Activated T-helper 17 cell treated with anti-CD3 and anti-CD28 coated beads, Interleukin-2, amount 50 U/mL, for 72 hours (primary cell): ENCODE data around the gene VMO1. TPM values are rescaled to one million over a fixed set of nuclear protein-coding genes. Genes with fewer than 3 reads are reported as not detected.
A peak's percentile ranks its signal among the peaks of the same experiment; 100 is the strongest.

Experiments used
- ATAC-seq: fragments of 150-1000 bp; cut with Tn5 transposase; replicated peaks from 2 replicates; pipeline ENCODE4 v1.10.0; 2021; ENCODE audit warnings: mild to moderate bottlenecking, moderate library complexity
- H3K27ac Mint-ChIP-seq: one replicate; pipeline ENCODE4 v1.8.0; 2022; ENCODE audit warnings: mixed read lengths
- H3K27me3 Mint-ChIP-seq: one replicate; pipeline ENCODE4 v1.8.0; 2022; ENCODE audit warnings: mixed read lengths
- H3K36me3 Mint-ChIP-seq: one replicate; pipeline ENCODE4 v1.8.0; 2022; ENCODE audit warnings: low read depth, mild to moderate bottlenecking, mixed read lengths
- H3K4me1 Mint-ChIP-seq: one replicate; pipeline ENCODE4 v1.8.0; 2022; ENCODE audit warnings: mixed read lengths
- H3K4me3 Mint-ChIP-seq: one replicate; pipeline ENCODE4 v1.8.0; 2022; ENCODE audit warnings: mild to moderate bottlenecking, mixed read lengths
- H3K9me3 Mint-ChIP-seq: one replicate; pipeline ENCODE4 v1.8.0; 2022; ENCODE audit warnings: mixed read lengths
- total RNA-seq, 2 donors: library from RNA; stranded (reverse); gene quantifications; one replicate each; pipeline ENCODE4 v1.2.3, GENCODE V29; 2022

VMO1 gene
- total RNA-seq, 2 donors from 2014 or later: not detected

DNA sequence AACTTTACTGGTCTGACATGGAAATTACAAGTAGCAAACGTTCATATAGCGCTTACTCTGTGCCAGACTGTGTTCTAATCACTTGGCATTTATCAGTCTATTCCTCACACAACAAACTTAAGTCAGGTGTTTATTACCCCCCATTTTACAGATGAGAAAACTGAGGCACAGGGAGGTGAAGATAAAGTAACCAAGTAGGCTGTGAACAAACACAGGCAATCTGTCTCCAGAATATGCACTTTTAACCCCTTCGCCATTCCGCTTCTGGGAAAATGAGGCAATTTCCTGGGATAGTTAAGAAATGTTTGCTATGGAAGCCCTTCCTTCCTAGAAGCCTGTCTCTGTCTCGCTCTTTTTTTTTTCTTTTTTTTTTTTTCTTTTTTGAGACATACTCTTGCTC is 34.2 kb downstream of the VMO1 start:
- Mint-ChIP-seq H3K36me3 (no peaks in the 10 kb centered on the region), H3K27me3 (peaks cover 18% of the 10 kb centered on the region), H3K9me3 (no peaks in the 10 kb centered on the region), H3K4me1 (peaks cover 6% of the 10 kb centered on the region), H3K27ac (no peak overlapping the region), H3K4me3 (no peak overlapping the region)
- ATAC-seq: no peak

DNA sequence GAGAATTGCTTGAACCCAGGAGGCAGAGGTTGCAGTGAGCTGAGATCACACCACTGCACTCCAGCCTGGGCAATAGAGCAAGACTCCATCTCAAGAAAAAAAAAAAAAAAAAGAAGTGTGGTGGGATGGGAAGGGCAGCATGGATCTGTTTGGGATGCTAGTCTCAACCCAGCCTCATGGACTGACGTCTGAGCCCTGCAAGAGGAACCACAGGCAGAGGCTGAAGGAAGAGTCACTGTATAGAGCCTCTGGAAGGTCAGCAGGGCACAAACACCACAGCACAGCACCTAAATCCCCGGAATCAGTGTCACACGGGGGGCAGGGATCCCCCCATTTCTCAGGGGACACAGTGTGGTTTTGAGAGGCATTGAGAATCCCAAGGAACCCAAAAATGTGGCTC is 35.6 kb downstream of the VMO1 start:
- Mint-ChIP-seq H3K27ac (no peak overlapping the region), H3K9me3 (no peaks in the 10 kb centered on the region), H3K4me1 (peaks cover 6% of the 10 kb centered on the region), H3K27me3 (peaks cover 18% of the 10 kb centered on the region), H3K36me3 (no peaks in the 10 kb centered on the region), H3K4me3 (no peak overlapping the region)
- no peak for ATAC-seq

DNA sequence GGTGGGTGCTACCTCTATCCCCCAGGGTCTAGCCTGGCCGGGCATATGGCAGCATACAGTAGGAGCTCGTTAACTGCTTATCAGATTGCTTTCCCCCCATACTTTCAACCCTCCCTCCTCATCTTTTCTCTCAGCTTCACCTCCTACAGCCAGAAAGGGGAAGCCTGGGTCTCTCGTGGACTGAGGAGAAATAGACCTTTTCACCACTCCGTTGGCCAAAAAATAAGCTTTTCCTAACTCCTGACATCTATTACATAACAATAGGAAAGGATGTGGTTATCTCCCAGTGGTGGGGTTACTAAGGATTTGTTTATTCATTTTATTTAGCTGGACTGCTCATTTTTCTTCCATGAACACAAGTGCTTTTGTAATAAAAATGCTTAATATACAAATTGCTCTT is 37.5 kb downstream of the VMO1 start:
- H3K9me3 Mint-ChIP-seq: no peaks in the 10 kb centered on the region
- no peaks in the 10 kb centered on the region for H3K36me3 Mint-ChIP-seq
- H3K27ac Mint-ChIP-seq: no peak overlapping the region
- peak overlapping the region; percentile 63 for H3K4me3 Mint-ChIP-seq
- ATAC-seq: no peak
- peaks cover 6% of the 10 kb centered on the region for H3K4me1 Mint-ChIP-seq
- H3K27me3 Mint-ChIP-seq: peaks cover 6% of the 10 kb centered on the region

DNA sequence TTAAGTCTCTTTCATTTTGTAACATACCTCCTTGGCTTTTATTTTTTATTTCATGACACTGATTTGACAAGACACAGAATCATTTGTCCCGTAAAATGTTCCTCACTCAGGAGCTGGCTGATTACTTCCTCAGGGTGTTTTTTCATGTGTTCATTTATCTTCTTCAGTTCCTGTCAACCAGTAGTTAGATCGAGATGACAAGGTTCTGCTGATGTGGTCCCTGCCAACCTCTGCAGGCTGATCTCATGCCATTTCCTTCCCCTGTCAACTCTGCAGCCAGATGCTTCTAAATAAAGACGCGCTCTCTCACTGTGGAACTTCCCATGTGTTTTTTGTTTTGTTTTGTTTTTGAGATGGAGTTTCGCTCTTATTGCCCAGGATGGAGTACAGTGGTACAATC is 38.3 kb downstream of the VMO1 start:
- Mint-ChIP-seq H3K36me3 (no peaks in the 10 kb centered on the region), H3K27ac (peak overlapping the region; percentile 22), H3K4me3 (peak overlapping the region; percentile 63), H3K9me3 (no peaks in the 10 kb centered on the region), H3K4me1 (peaks cover 6% of the 10 kb centered on the region), H3K27me3 (peaks cover 4% of the 10 kb centered on the region)
- peak; percentile 75 for ATAC-seq

DNA sequence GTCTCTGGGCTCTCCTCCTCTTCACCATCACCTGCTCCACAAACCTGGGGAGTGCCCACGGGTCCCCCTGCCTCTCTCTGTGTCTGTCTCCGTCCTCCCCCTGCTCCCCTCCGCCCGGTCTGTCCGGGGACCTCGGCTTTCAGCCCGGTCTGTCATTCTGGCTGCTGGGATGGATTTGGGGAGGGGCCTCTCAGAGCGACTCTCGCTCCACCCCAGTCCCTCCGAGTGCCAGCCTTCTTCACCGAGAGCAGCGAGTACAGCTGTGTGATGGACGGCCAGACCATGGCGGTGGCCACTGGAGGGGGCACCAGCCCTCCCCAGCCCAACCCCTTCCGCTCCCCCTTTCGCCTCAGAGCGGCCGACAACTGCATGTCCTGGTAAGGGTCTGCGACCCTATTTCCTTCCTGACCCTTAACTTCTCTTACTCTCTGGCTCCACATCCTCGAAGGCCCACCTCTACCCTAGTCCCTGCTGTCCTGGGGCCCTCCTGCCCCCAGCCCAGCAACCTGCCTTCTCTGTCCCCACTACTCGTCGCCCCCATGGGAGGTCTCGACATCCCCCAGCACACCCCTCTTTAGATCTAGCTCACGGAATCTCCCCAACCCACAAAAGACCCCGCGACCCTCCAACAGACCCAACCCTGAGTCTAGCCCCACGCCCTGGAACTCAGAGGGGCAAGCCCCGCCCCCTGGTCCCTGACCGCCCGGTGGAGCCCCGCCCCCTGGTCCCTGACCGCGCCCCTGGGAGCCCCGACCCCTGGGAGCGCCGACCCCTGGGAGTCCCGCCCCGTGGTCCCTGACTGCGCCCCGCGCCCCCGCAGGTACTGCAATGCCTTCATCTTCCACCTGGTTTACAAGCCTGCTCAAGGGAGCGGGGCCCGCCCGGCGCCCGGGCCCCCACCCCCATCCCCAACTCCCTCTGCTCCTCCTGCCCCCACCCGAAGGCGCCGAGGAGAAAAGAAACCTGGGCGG is 40.9 kb downstream of the VMO1 start:
- no peak overlapping the region for H3K27ac Mint-ChIP-seq
- H3K27me3 Mint-ChIP-seq: peaks cover 7% of the 10 kb centered on the region
- H3K36me3 Mint-ChIP-seq: no peaks in the 10 kb centered on the region
- H3K4me1 Mint-ChIP-seq: peaks cover 10% of the 10 kb centered on the region
- no peaks in the 10 kb centered on the region for H3K9me3 Mint-ChIP-seq
- H3K4me3 Mint-ChIP-seq: no peak overlapping the region
- ATAC-seq: no peak

DNA sequence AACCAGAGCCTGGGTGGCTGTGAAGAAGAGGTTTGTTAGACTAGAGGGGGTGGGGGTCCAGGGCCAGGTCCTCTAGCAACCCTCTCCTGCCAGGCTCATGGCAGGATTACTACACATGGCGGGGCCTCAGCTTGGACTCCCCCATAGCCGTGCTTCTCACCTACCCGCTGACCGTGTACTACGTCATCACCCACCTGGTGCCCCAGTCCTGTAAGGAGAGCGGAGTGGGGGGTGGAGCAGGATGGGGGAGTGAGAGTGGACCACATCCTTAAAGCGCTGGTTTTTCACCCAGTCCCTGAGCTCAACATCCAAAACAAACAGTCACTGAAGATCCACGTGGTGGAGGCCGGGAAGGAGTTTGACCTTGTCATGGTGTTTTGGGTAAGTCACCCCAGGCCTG is 42.3 kb downstream of the VMO1 start:
- H3K27ac Mint-ChIP-seq: no peak overlapping the region
- peaks cover 13% of the 10 kb centered on the region for H3K4me1 Mint-ChIP-seq
- ATAC-seq: no peak
- H3K9me3 Mint-ChIP-seq: no peaks in the 10 kb centered on the region
- peaks cover 10% of the 10 kb centered on the region for H3K27me3 Mint-ChIP-seq
- H3K4me3 Mint-ChIP-seq: no peak overlapping the region
- no peaks in the 10 kb centered on the region for H3K36me3 Mint-ChIP-seq

DNA sequence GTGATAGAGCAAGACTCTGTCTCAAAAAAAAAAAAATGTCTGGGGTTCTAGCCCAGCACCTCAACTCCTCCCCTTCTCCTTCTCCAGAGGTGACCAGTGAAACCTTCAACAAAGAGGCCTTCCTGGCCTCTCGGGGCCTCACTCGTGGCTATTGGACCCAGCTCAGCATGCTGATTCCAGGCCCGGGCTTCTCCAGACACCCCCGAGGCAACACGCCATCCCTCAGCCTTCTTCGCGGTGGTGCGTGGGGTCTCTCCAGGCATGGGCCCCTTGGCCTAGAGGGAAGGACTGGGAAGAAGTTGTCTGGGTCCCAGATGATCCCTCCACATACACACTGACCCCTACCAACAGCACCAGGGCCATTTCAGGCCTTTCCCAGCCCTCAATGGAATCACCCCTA is 42.9 kb downstream of the VMO1 start:
- H3K36me3 Mint-ChIP-seq: no peaks in the 10 kb centered on the region
- H3K9me3 Mint-ChIP-seq: no peaks in the 10 kb centered on the region
- peaks cover 10% of the 10 kb centered on the region for H3K27me3 Mint-ChIP-seq
- ATAC-seq: no peak
- peaks cover 17% of the 10 kb centered on the region for H3K4me1 Mint-ChIP-seq
- no peak overlapping the region for H3K27ac Mint-ChIP-seq
- H3K4me3 Mint-ChIP-seq: no peak overlapping the region

DNA sequence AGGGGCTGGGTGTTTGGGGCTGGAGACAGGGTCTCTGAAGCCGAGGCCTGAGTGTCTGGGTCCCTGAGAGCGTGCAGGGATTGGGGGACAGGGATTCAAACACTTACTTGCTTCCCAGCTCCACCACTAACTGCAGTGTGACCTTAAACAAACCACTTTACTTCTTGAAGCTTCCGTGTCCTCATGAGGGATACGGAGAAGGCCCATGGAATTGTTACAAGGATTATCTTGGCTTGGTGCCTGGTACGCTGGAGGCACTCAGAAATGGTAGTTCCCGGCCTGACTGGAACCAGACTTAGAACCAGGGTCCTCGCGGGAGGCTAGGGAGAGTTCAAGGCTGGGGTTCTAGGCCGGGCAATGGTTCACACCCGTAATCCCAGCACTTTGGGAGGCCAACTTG is 43.5 kb downstream of the VMO1 start:
- H3K4me1 Mint-ChIP-seq: peaks cover 12% of the 10 kb centered on the region
- H3K27me3 Mint-ChIP-seq: peaks cover 10% of the 10 kb centered on the region
- no peaks in the 10 kb centered on the region for H3K36me3 Mint-ChIP-seq
- H3K27ac Mint-ChIP-seq: no peak overlapping the region
- no peak for ATAC-seq
- H3K9me3 Mint-ChIP-seq: no peaks in the 10 kb centered on the region
- no peak overlapping the region for H3K4me3 Mint-ChIP-seq

DNA sequence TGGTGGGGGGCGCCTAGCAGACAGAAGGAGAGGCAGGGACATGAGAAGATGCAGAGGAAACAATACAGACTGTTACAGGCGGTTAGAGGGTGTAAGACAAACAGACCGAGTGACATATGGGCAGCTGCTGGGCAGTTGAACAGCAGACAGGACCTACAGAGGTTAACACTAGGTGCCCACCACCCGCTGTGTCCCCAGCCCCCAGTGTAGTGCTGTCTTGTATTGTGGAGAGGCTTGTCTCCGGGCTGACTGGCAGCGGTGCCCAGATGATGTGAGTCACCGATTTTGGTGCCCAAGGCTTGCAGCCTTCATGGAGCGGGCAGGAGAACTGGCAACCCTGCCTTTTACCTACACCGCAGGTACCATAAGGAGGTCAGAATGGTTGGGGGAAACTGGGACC is 44.0 kb downstream of the VMO1 start:
- no peak overlapping the region for H3K27ac Mint-ChIP-seq
- H3K4me1 Mint-ChIP-seq: peaks cover 12% of the 10 kb centered on the region
- no peak for ATAC-seq

DNA sequence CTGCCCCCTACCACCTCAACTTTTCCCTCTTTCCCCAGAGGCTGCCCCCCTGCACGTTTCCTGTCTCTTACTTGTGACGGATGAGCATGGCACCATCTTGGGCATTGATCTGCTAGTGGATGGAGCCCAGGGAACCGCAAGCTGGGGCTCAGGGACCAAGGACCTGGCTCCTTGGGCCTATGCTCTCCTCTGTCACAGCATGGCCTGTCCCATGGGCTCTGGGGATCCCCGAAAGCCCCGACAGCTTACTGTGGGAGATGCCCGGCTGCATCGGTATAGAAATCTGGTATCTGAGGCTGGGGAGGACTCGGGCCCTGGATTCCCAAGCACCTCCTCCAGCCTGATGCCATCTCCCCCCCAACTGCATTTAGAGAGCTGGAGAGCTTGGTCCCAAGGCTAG is 44.6 kb downstream of the VMO1 start:
- Mint-ChIP-seq H3K4me3 (no peak overlapping the region), H3K9me3 (no peaks in the 10 kb centered on the region), H3K27me3 (peaks cover 10% of the 10 kb centered on the region), H3K27ac (no peak overlapping the region), H3K4me1 (peaks cover 12% of the 10 kb centered on the region), H3K36me3 (no peaks in the 10 kb centered on the region)
- ATAC-seq: no peak

More for the DNA sequence above, 44.0 kb downstream of the VMO1 start:
- Mint-ChIP-seq H3K9me3 (no peaks in the 10 kb centered on the region), H3K27me3 (peaks cover 10% of the 10 kb centered on the region), H3K4me3 (no peak overlapping the region), H3K36me3 (no peaks in the 10 kb centered on the region)

DNA sequence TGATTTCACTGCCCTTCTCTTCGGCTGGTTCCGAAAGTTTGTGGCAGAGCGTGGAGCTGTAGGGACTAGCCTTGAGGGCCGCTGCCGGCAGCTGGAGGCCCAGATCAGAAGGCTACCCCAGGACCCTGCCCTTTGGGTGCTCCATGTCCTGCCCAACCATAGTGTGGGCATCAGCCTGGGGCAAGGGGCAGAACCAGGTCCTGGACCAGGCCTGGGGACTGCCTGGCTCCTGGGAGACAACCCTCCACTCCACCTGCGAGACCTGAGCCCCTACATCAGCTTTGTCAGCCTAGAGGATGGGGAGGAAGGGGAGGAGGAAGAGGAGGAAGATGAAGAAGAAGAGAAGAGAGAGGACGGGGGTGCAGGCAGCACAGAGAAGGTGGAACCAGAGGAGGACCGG is 45.6 kb downstream of the VMO1 start:
- Mint-ChIP-seq H3K4me3 (peak overlapping the region; percentile 79), H3K36me3 (no peaks in the 10 kb centered on the region), H3K27me3 (peaks cover 10% of the 10 kb centered on the region), H3K4me1 (peaks cover 18% of the 10 kb centered on the region), H3K27ac (peak overlapping the region; percentile 60), H3K9me3 (no peaks in the 10 kb centered on the region)
- no peak for ATAC-seq

DNA sequence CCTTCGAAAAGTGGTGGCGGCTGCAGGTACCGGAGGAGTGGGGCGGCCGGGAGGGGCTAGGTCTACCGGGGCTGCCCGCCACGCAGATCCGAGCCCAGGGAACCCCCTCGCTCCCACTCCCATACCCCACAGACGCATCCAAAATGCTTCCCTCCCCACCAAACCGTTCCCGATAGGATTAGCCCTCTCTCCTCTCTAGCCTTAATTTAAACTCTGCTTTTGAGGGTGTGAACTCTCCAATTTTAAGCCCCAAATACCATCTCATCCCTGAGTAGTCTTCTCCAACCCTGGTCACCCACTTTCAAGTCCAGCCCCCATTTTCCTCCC is 46.2 kb downstream of the VMO1 start:
- no peaks in the 10 kb centered on the region for H3K9me3 Mint-ChIP-seq
- ATAC-seq: no peak
- peaks cover 18% of the 10 kb centered on the region for H3K4me1 Mint-ChIP-seq
- no peaks in the 10 kb centered on the region for H3K36me3 Mint-ChIP-seq
- peak overlapping the region; percentile 79 for H3K4me3 Mint-ChIP-seq
- H3K27me3 Mint-ChIP-seq: peaks cover 10% of the 10 kb centered on the region
- H3K27ac Mint-ChIP-seq: peak overlapping the region; percentile 60

DNA sequence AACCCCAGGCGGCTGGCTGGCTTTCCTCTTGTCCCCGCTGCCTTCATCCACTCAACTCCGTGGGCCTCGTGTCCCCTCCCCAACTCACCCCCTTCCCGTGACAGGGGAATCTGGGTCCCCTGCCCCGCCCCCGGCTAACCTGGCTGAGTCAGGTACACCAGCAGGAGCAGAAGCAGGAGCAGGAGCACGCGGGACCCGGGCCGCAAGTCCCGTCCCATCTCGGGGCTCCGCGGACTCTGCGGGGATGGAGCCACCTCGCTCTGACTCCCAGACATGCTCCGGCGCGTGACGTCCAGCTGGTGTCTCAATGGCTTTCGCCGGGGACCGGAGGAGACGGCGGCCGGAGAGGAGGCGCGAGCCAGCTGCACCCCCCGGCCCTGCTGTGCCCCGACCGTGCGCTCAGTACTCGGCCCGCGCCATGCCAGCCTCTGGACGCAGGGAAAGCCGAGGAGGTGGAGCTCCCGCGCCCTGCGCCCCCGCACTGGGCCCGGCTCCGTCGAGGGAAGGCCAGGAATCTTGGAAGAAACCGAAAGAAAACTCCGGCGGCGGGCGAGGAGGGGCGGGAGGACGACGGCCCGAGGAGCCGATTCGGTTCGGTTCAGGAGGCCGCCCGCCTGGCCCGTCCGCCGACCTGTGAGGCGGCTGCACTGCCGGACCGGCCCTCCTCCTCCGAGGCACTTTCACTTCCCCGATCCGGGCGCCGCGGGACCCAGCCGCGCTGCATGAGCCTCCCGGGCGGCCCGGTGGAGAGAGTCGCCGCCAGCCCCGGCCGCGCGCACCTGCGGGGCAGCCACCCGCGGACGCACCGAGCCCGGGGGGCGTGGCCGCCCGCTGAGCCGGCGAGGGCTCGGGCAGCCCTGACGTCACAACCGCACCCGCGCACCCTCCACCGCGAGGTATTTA is 46.8 kb downstream of the VMO1 start, which contains the start of the genes CXCL16 and ZMYND15:
Gene CXCL16 (minus strand): TSS at position 807 of the 903 bp plus-strand sequence. CDS start 589 bp downstream, at position 218.
Gene ZMYND15 (plus strand): TSS at position 712 of the 903 bp plus-strand sequence. CDS start 716 bp downstream, outside the sequence.
- Mint-ChIP-seq H3K4me3 (peak within 1 kb of the TSS; percentile 85), H3K9me3 (no peaks in the 10 kb centered on the region), H3K27me3 (peaks cover 10% of the 10 kb centered on the region), H3K27ac (peak within 1 kb of the TSS; percentile 68), H3K4me1 (peaks cover 20% of the 10 kb centered on the region), H3K36me3 (no peaks in the 10 kb centered on the region)
- ATAC-seq: peak; percentile 76
